Endodermal cell (in vitro differentiated cells): Measurements from ENCODE around the gene BRCC3. TPM values are rescaled to one million over a fixed set of nuclear protein-coding genes. Genes with fewer than 3 reads are reported as not detected.
"Not testable (repeated sequence)": the region's sequence is repeated elsewhere in the genome, so short reads cannot be mapped to it uniquely, and the experiment has no call there.

Experiments used
- DNase-seq: peaks from one replicate; pipeline ENCODE4 v3.0.0-alpha.2; 2017
- H3K27ac ChIP-seq: 2 replicates; pipeline ENCODE4 v1.5.1; 2013; ENCODE audit warnings: mild to moderate bottlenecking, low read depth, low read length, moderate library complexity
- H3K27me3 ChIP-seq: 2 replicates; pipeline ENCODE4 v1.6.1; 2013; ENCODE audit warnings: mild to moderate bottlenecking, low read length, moderate library complexity; ENCODE audit not compliant: insufficient read depth, control insufficient read depth, poor library complexity, severe bottlenecking
- H3K36me3 ChIP-seq: 2 replicates; pipeline ENCODE4 v1.7.0; 2013; ENCODE audit warnings: mild to moderate bottlenecking, low read length, moderate library complexity; ENCODE audit not compliant: control insufficient read depth, insufficient read depth
- H3K4me1 ChIP-seq: one replicate; pipeline ENCODE4 v1.7.0; 2013; ENCODE audit warnings: low read length; ENCODE audit not compliant: control insufficient read depth, insufficient read depth
- H3K4me3 ChIP-seq: 2 replicates; pipeline ENCODE4 v1.5.1; 2013; ENCODE audit warnings: mild to moderate bottlenecking, low read length, moderate library complexity
- H3K9ac ChIP-seq: 2 replicates; pipeline ENCODE4 v1.6.1; 2013; ENCODE audit warnings: mild to moderate bottlenecking, low read length, moderate library complexity; ENCODE audit not compliant: poor library complexity, severe bottlenecking; ENCODE audit errors: extremely low read depth
- H3K9me3 ChIP-seq: 2 replicates; pipeline ENCODE4 v1.6.1; 2013; ENCODE audit warnings: mild to moderate bottlenecking, low read length, moderate library complexity; ENCODE audit not compliant: control insufficient read depth
- H3K27ac Mint-ChIP-seq: 2 replicates; pipeline ENCODE4 v1.8.0; 2020; ENCODE audit warnings: mixed read lengths
- H3K27me3 Mint-ChIP-seq: 2 replicates; pipeline ENCODE4 v1.8.0; 2021; ENCODE audit warnings: mild to moderate bottlenecking, mixed read lengths; ENCODE audit not compliant: insufficient read depth
- H3K36me3 Mint-ChIP-seq: 2 replicates; pipeline ENCODE4 v1.8.0; 2020; ENCODE audit warnings: low read depth, mixed read lengths
- H3K4me1 Mint-ChIP-seq: 2 replicates; pipeline ENCODE4 v1.8.0; 2020; ENCODE audit warnings: mixed read lengths
- H3K4me3 Mint-ChIP-seq: 2 replicates; pipeline ENCODE4 v1.8.0; 2020; ENCODE audit warnings: mild to moderate bottlenecking, moderate library complexity, mixed read lengths
- H3K9me3 Mint-ChIP-seq: 2 replicates; pipeline ENCODE4 v1.8.0; 2020; ENCODE audit warnings: mild to moderate bottlenecking, mixed read lengths
- WGBS, 2 experiments: methylation state at CpG; one replicate each; pipeline versions ENCODE4 v1.1.5 to v1.1.7; 2013; ENCODE audit warnings: missing lambda C conversion rate in 2 of 2, mixed read lengths in 1 of 2; ENCODE audit not compliant: insufficient coverage in 1 of 2, insufficient read length in 1 of 2; 5-methylcytosine and 5-hydroxymethylcytosine counted together
- total RNA-seq, 2 donors: library from RNA; stranded (reverse); fragmentation: NEBNext Ultra II Directional in 1 of 2; extraction: Animal tissue kit (Norgen Biotek cat#: 25700) in 1 of 2; gene quantifications; 2 replicates in 1 of 2; 3 replicates in 1 of 2; pipeline ENCODE4 v1.2.1, GENCODE V29; 2021
- TF ChIP-seq, protein P1 (sequence below): fragments of 200-600 bp; sonication (generic); conservative IDR thresholded peaks from 2 replicates; pipeline ENCODE4 v1.5.0; 2021; ENCODE audit warnings: antibody characterized with exemption, mild to moderate bottlenecking

The BRCC3 gene
- total RNA-seq, 2 donors from 2014 or later: 21.9 to 22.8 TPM

DNA sequence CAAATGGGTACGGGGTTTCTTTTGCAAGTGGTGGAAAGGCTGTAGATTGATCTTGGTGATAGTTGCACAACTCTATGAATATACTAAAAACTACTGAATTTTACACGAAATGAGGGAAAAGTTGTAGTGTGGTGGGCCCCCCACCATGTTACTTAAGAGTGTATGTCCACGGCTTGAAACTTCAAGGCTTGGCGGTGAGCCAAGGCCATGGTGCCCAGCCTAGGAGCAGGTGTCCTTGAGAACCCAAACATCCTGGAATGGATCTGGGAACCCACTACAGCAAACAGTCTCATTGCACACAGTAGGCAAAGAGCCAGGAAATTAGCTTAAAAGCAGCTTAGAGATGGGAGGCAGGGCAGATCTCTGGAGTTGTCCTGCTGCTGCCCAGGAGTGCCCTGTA, 62.9 kb downstream of the BRCC3 start:
- TF ChIP-seq, protein P1, sequence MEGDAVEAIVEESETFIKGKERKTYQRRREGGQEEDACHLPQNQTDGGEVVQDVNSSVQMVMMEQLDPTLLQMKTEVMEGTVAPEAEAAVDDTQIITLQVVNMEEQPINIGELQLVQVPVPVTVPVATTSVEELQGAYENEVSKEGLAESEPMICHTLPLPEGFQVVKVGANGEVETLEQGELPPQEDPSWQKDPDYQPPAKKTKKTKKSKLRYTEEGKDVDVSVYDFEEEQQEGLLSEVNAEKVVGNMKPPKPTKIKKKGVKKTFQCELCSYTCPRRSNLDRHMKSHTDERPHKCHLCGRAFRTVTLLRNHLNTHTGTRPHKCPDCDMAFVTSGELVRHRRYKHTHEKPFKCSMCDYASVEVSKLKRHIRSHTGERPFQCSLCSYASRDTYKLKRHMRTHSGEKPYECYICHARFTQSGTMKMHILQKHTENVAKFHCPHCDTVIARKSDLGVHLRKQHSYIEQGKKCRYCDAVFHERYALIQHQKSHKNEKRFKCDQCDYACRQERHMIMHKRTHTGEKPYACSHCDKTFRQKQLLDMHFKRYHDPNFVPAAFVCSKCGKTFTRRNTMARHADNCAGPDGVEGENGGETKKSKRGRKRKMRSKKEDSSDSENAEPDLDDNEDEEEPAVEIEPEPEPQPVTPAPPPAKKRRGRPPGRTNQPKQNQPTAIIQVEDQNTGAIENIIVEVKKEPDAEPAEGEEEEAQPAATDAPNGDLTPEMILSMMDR: no peak
- Mint-ChIP-seq H3K4me3 (no peak overlapping the region), H3K9me3 (peaks cover 63% of the 10 kb centered on the region), H3K4me1 (no peaks in the 10 kb centered on the region), H3K27ac (no peak overlapping the region), H3K36me3 (no peaks in the 10 kb centered on the region), H3K27me3 (no peaks in the 10 kb centered on the region)
- no peaks in the 10 kb centered on the region for H3K4me1 ChIP-seq
- no peaks in the 10 kb centered on the region for H3K36me3 ChIP-seq
- H3K4me3 ChIP-seq: no peak overlapping the region
- no peaks in the 10 kb centered on the region for H3K27me3 ChIP-seq
- no peaks in the 10 kb centered on the region for H3K9me3 ChIP-seq
- no peak overlapping the region for H3K27ac ChIP-seq
- no peak for DNase-seq
- H3K9ac ChIP-seq: no peak overlapping the region
- 94 to 100% methylated on average over 2 to 4 of the region's 4 CpGs for WGBS, 2 experiments

DNA sequence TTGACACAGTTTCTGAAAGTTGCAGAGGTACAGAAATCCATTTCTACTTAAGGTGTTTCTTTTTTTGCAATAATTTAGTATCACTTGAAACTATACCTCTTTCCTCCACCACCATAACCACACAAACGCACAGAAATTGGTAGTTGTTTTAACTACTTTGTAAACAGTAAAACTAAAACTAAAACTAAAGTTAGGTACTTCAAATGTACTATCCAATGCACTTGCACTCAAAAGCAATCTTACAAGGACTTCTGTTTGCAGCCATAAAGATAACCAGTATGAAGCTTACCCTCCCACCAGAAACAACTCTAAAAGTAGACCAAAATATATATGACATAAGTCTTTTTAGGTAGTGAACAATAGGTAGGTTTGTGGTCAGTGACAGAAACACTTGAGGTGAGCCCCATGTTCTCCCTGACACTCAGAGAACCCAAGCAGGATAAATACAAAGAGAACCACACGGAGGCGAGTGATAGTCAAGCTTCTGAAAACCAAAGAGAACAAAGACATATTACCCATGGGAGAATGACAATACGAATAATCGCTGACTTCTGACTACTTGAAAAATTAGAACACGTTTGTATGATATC, 72.7 kb downstream of the BRCC3 start:
- TF ChIP-seq, protein P1: no peak
- Mint-ChIP-seq H3K9me3 (peaks cover 23% of the 10 kb centered on the region), H3K27ac (no peak overlapping the region), H3K4me1 (no peaks in the 10 kb centered on the region), H3K36me3 (no peaks in the 10 kb centered on the region), H3K27me3 (peaks cover 2% of the 10 kb centered on the region), H3K4me3 (no peak overlapping the region)
- Histone ChIP-seq H3K9me3 (no peaks in the 10 kb centered on the region), H3K27me3 (no peaks in the 10 kb centered on the region), H3K36me3 (no peaks in the 10 kb centered on the region), H3K27ac (no peak overlapping the region), H3K9ac (no peak overlapping the region), H3K4me3 (no peak overlapping the region), H3K4me1 (no peaks in the 10 kb centered on the region)
- 85% methylated on average over 6 of the region's 6 CpGs; no CpG with 5 or more reads in 1 of the 2 experiments for WGBS, 2 experiments
- no peak for DNase-seq

DNA sequence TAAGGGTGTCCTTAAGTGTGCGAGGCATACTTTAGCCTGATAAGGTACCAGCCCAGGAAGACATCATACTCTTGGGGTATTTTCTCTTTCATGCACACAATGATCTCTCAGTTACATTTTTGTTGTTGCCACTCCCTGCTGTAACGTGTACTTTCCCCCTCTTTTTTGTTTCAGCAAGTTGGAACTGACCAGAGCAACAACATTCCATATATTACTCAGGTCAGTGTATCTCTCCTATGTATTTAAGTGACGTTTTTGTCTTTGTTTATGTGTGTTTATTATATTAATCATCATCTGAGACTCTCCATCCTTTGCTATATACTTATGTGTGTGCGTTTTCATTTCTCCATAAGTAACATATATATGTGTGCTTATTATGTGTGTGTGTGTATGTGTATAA, 73.6 kb downstream of the BRCC3 start:
- WGBS, 2 experiments: 87% methylated on average over 2 of the region's 4 CpGs; no CpG with 5 or more reads in 1 of the 2 experiments

DNA sequence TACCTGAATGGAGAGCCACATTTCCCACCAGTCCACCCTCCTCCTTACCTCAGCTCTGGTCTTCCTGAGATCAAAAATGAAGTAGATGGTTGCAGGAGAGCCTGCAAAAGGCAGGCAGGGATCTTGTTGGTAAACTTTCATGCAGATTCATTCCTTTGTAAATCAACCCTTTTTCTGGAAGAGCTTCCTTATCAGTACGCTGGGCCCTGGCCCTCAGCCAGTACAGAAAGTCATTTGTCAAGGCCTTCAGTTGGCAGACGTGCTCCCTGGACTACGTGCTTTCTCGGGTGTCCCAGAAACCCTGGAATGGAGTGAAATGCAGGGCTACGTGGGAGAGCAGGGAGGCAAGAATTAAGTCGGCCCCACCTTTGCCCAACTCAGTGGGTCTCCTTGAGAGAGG, 76.3 kb downstream of the BRCC3 start:
- H3K9me3 Mint-ChIP-seq: peaks cover 51% of the 10 kb centered on the region
- no CpG with 5 or more reads among the region's 6 CpGs for WGBS, 2 experiments

More for the DNA sequence above, 73.6 kb downstream of the BRCC3 start:
- Mint-ChIP-seq H3K36me3 (no peaks in the 10 kb centered on the region), H3K4me1 (no peaks in the 10 kb centered on the region), H3K27me3 (peaks cover 2% of the 10 kb centered on the region), H3K4me3 (no peak overlapping the region), H3K27ac (no peak overlapping the region), H3K9me3 (peaks cover 29% of the 10 kb centered on the region)
- no peak for DNase-seq
- H3K36me3 ChIP-seq: no peaks in the 10 kb centered on the region
- no peaks in the 10 kb centered on the region for H3K9me3 ChIP-seq
- H3K27ac ChIP-seq: no peak overlapping the region
- no peaks in the 10 kb centered on the region for H3K4me1 ChIP-seq
- H3K4me3 ChIP-seq: no peak overlapping the region
- TF ChIP-seq, protein P1: no peak
- H3K27me3 ChIP-seq: no peaks in the 10 kb centered on the region
- H3K9ac ChIP-seq: no peak overlapping the region

DNA sequence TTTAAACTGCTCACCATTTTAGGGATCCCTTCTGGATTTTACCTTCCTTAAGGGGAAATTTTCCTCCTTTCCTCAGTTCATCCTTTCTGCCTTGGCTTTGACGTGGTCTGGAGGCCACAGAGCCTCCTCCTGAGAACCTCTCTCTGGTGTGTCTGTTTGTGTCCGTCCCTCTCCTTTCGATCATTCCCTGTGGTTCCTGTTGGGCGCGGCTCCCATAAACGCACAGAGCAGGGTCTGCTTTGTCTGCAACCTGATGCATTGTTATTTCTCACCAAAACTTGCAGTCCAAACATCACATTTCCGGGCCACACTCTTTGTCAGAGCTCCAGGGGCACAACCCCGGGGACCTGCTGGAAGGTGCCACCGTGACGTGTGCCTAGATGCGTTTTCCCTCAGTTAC, 76.9 kb downstream of the BRCC3 start:
- H3K27ac ChIP-seq, H3K9me3 ChIP-seq, H3K27me3 ChIP-seq, H3K9ac ChIP-seq, DNase-seq, H3K27ac Mint-ChIP-seq, H3K27me3 Mint-ChIP-seq, H3K36me3 Mint-ChIP-seq, H3K4me3 Mint-ChIP-seq, H3K36me3 ChIP-seq, H3K4me1 ChIP-seq, H3K4me3 ChIP-seq, H3K4me1 Mint-ChIP-seq: not testable (repeated sequence)
- H3K9me3 Mint-ChIP-seq: peaks cover 57% of the 10 kb centered on the region
- WGBS, 2 experiments: no CpG with 5 or more reads among the region's 11 CpGs

More for the DNA sequence above, 76.3 kb downstream of the BRCC3 start:
- not testable (repeated sequence) for H3K36me3 Mint-ChIP-seq, H3K4me3 ChIP-seq, H3K27ac Mint-ChIP-seq, H3K4me1 Mint-ChIP-seq, H3K4me3 Mint-ChIP-seq, H3K27me3 ChIP-seq, H3K4me1 ChIP-seq, H3K27ac ChIP-seq, H3K9ac ChIP-seq, H3K36me3 ChIP-seq, DNase-seq, H3K9me3 ChIP-seq, H3K27me3 Mint-ChIP-seq
